SW 1271 (cell line): Measurements from ENCODE around the gene ZNF385C.

ENCODE experiments used
- DNase-seq, 2 experiments: peaks; one replicate each; lab custom pipeline; 2025; lab: John Stamatoyannopoulos, UW

ZNF385C gene

GRCh38 chr17:42124256-42124655 lies 26.0 kb upstream of the ZNF385C start:
- no peak for DNase-seq

- no peak for DNase-seq
Measured at GRCh38 chr17:42122371-42123303, 24.4 kb upstream of the ZNF385C start, which contains the start of gene HSPB9. HSPB9 (plus strand) TSS chr17:42122804; CDS start chr17:42122851, 47 bp downstream.

GRCh38 chr17:42120770-42121769 lies 22.8 kb upstream of the ZNF385C start, which contains the start of gene KAT2A:
KAT2A (minus strand) TSS chr17:42121367; CDS start chr17:42121304, 63 bp downstream.
- peak; percentile 66 to 75 for DNase-seq

- no peak for DNase-seq
Measured at GRCh38 chr17:42120161-42120769, 22.0 kb upstream of the ZNF385C start.

DNA sequence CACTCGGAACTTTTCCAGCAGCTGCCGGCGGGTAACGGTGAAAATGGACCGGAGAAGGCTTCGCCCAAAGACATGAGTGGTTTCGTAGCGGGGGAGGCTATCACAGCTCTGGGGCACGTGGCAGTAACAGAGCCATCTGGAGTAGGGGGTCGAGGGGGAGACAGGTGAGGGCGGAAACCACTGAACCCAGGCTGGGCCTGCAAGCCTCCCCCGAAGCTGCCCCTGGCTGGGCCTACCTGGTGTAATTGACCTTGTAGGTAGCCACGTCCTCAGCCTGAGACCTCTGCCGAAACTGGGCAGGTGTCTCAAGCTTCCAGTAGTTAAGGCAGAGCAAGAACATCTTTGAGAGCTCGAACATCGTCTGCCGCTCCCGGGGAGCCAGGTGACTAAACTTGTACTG lies 21.0 kb upstream of the ZNF385C start:
- no peak for DNase-seq

DNA sequence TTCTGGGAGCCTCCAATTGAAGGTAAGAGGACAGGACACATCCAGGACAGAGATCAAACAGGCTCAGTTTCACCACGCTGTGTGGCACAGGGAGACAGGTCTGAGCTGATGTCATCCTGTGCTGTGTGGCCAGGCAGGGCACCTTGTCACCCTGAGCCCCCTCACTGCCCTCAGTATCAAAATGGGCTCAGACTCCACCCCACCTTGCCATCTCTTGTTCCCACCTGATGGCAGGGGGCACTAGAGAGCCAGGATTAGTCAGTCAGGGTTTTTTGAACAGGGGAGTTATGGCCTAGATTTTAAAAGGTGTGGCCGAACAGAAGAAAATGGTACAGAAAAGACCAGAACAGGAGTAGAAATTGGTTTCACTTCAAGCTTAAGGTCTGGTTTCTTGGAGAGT lies 20.3 kb upstream of the ZNF385C start:
- peak in 1 of 2 experiments; percentile 47 for DNase-seq

DNA sequence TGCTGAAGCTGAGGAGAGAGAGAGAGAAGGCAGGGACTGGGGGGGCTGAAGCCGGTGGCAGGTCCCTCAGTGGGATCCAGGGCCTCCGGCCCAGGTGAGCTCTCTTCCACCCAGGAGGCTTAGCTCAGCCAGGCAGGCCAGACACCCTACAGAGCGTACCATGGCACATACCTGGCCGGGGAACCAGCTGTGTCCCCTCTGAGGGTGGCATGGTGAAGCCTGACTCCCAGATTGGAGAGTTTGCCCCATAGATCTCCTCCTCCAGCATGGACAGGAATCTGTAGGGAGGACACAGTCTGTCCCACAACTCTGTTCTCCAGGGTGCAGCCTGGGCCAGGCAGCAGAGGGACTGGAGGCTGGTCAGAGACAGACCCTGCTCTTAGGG lies 19.8 kb upstream of the ZNF385C start:
- DNase-seq, result no peak

GRCh38 chr17:42117397-42118125 lies 19.3 kb upstream of the ZNF385C start:
- no peak for DNase-seq

DNA sequence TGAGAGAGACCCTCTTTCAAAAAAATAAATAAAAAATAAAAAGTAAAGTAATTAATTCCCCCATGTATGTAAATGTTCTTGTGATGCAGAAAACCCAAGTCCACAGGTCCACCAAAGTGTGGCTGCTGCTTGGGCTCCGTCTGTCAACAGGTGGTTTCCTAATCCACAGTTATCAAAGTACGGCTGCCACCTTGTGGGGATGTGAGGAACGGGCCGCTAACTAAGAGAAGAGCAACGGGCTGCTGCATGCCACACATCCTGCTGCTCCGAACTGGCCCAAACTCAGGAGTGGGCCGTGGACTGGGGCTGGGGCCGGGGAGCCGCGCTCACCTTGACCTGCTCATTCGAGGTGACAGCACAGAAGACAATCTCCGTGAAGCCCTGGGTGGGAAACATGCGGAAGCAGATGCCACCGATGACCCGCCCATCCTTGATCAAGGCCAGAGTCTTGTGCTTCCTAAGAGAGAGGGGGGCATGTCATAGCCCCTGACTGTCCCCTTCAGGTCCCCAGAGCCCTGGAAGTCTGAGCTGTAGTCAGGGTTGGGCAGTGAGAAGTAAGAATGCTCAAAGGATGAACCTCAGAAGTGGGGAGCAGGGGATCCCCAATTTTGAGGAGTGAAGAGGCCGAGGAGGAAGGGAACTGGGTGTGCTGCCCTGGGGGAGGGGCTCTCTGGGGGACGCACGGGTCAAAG lies 18.6 kb upstream of the ZNF385C start:
- peak; percentile 50 to 79 for DNase-seq

GRCh38 chr17:42114118-42114517 lies 15.8 kb upstream of the ZNF385C start:
- DNase-seq, result no peak

DNA sequence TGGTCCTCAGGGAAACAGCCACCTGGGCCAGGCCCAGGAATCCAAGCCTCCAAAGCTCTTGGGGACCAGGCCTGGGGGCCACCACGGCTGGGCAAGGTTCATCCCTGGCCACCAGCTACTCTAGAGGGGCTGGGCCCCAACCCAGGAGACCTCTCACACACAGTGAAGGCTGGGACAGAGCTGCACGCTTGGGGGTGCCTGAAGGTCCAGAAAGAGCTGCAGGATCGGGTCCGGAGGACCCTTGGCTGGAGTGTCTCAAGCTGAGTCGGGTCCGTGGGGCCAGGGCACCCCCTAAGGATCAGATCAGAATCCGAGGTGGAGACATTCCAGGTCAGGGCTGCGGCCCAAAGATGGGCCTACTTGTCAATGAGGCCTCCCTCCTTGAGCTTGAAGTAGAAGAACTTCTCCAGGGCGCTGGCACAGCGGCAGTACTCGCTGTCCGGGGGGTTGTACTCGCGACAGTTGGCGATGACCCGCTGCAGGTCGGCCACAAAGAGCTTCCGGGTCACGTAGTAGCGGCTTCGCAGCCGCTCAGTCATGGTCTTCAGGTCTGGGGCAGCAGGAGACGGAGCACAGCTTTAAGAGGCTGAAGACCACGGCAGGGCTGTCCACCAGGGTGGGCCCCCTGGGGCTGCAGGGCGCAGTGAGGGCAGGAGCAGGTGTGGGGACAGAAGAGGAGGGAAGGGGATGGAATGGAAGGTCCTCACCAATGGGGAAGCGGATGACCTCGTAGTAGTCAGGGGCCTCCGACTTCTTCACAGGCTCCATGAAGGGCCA lies 15.2 kb upstream of the ZNF385C start:
- DNase-seq, result no peak

DNA sequence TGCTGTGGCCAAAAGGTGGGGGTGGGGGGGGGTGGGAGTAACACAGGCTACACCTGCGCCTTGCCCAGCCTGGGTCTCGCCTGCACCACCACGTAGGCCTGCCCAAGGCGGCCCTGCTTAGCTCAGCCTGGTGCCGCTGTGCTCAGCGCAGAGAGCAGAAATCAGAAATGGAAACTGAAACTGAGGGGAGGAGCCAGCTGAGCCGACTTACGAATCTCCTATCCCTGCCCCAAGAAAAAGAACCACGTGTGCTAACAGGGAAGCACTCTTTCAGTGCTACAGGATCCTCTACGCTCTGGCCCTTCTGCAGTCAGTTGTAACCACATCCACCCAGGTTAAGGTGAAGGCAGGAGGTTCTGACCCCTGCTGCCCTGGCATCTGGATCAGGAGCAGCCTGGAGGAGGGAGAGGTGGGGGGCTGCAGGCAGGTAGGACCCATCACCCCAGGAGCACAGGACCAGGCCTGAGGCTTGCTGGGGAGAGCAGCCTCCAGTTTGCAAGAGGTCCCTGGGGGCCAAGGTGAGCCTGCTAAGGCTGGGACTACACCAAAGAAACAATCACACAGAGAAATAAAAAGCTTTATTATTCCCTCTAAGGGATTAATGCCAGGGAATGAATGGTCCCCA lies 14.4 kb upstream of the ZNF385C start, which contains the start of gene DHX58:
DHX58 (minus strand) TSS at position 163 of the 625 bp plus-strand sequence. CDS start 822 bp downstream, outside the sequence.
- peak; percentile 70 to 88 for DNase-seq

DNA sequence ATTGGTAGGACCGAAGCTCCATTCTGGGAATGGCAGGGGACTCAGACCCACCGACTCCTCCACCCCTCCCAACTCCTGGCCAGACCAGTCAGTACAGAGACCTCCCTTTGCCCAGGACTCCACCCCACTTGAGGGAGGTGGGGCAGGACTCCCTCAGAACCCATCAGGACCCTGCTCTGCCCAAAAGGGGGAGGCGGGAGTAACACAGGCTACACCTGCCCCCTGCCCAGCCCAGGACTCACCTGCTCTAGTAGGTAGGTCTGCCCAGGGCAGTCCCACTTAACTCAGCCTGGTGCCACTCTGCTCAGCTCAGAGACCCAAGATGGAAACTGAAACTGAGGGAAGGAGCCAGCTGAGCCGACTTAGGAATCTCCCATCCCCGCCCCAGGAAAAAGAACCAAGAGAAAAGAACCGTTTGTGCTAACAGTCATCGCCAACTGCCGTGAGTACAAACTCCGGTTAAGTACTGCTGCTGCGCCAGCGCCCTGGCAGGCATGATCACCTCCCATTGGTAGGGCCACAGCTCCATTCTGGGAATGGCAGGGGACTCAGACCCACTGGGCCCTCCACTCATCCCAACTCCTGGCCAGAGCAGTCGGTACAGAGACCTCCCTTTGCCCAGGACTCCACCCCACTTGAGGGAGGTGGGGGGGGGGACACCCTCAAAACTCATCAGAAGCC lies 13.7 kb upstream of the ZNF385C start:
- DNase-seq, result peak; percentile 35 to 37

DNA sequence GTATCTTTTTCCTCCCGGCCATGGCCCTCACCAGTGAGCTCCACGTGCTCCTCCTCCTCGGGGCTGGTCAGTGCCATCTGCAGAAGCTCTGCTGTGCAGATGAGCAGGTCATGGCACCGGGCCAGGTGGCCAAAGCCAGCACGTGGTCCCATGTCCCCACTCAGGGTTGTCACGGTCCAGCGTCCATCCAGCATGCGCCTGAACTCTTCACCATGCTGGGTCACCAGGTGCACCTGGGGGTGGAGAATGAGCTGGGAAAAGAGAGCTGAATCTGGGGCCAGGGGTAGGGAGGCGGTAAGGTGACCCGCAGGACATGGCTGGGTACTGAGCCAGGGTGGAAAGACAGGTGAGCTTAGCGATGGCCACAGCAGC lies 13.0 kb upstream of the ZNF385C start:
- DNase-seq, result no peak

DNA sequence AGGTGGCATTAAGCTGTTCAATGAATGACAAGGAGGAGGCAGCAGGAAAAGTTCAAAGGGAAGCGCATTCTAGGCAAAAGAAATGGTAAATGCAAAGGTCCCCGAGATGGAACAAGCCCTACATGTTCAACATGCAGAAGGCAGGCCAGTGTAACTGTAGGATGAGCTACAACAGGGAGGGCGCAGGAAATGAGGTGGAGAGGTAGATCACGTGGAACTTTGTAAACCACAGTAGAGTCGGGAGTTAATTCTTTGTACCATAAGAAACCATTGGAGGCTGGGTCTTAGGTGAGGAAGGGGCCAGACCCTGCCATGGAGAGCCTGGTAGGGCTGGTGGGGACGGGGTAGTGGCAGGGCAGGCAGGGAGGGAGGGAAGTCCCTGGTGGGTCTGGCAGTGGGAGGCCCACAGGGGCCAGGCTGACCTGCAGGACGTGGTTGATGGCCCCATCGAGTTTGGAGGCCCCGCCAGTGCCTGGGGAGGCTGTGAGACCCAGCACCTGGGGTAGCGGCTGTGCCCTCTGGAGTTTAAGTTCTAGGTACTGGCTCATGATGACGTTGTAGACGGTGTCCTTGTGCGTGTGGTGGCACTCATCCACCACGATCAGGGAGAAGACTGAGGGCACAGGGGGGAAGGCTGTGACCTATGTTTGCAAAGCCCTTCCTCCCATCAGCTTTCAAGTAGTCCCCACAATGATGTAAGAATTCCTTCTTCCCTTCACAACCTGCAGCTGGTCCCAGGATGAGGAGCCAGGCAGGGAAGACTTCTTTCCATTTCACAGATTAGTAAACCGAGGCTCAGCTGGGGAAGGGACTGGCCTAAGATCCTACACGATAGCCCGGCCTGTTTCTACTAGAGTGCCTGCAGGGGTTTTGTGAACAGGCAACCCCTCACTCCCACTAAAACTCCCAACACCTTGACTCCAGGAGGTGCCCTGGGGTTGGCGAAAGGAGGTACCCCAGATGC lies 12.3 kb upstream of the ZNF385C start:
- no peak for DNase-seq

- no peak for DNase-seq
Measured at GRCh38 chr17:42109086-42109485, 10.8 kb upstream of the ZNF385C start.
